HepG2 (cell line): Measurements from ENCODE around the gene STON1. TPM values are rescaled to one million over a fixed set of nuclear protein-coding genes. Genes with fewer than 3 reads are reported as not detected.

Experiments
- ATAC-seq: fragments of 200-7000 bp; cut with Tn5 transposase; 3 replicates; pipeline ENCODE4 v1.9.1; 2020; ENCODE audit warnings: mild to moderate bottlenecking, moderate library complexity
- BruUV-seq: library from RNA; stranded (reverse); fragments of 400-500 nt; replicated peaks from 2 replicates; lab custom pipeline; 2021; lab: Mats Ljungman, UMichigan
- CTCF ChIA-PET: fragments of 300-600 bp; formaldehyde crosslinking; extraction: SDS; loops from one replicate; lab custom pipeline; 2021; ENCODE audit warnings: low total read pairs, inconsistent platforms, low intra/inter-chr PET ratio; lab: Yijun Ruan, JAX
- POLR2A ChIA-PET: fragments of 350-600 bp; sonication (Branson Sonifier 250); formaldehyde crosslinking; loops from one replicate; lab custom pipeline; 2020; ENCODE audit warnings: antibody characterized with exemption, inconsistent platforms; lab: Yijun Ruan, JAX
- DNase-seq: peaks from one replicate; pipeline ENCODE4 v3.0.0-alpha.2; 2015; ENCODE audit warnings: low spot score
- FAIRE-seq: peaks from 3 replicates; lab custom pipeline; 2011; peaks lifted over from hg19 to GRCh38; lab: Jason Lieb, UNC
- H2AFZ ChIP-seq: one replicate; pipeline ENCODE4 v1.6.1; 2011; ENCODE audit warnings: low read length, inconsistent platforms
- H3K27ac ChIP-seq: fragments of 300-600 bp; 3 replicates; pipeline ENCODE4 v1.8.0; 2011; ENCODE audit warnings: mixed run types, mild to moderate bottlenecking, mixed read lengths, low read length, inconsistent platforms; ENCODE audit not compliant: insufficient read depth; ENCODE audit errors: extremely low read length
- H3K27me3 ChIP-seq, 2 experiments: fragments of 200-600 bp in 1 of 2; 2 replicates in 1 of 2; 3 replicates in 1 of 2; pipeline versions ENCODE4 v1.6.0 to v1.8.0; 2011; ENCODE audit warnings: low read length in 2 of 2, mild to moderate bottlenecking in 2 of 2, moderate library complexity in 2 of 2, inconsistent platforms in 1 of 2; ENCODE audit not compliant: insufficient read depth in 2 of 2, control insufficient read depth in 1 of 2
- H3K36me3 ChIP-seq, 2 experiments: fragments of 200-600 bp in 1 of 2; replicated peaks in 1 of 2; 2 replicates in 1 of 2; 3 replicates in 1 of 2; pipeline versions ENCODE4 v1.5.1 to v1.8.0; 2011; ENCODE audit warnings: low read length in 2 of 2, inconsistent platforms in 1 of 2; ENCODE audit not compliant: insufficient read depth in 2 of 2, control insufficient read depth in 1 of 2
- H3K4me1 ChIP-seq: 2 replicates; pipeline ENCODE4 v1.5.1; 2012; ENCODE audit warnings: low read length, inconsistent platforms; ENCODE audit not compliant: insufficient read depth
- H3K4me2 ChIP-seq: 2 replicates; pipeline ENCODE4 v1.6.0; 2011; ENCODE audit warnings: low read depth, low read length, inconsistent platforms
- H3K4me3 ChIP-seq, 3 experiments: fragments of 200-600 bp in 1 of 3; sonication (generic), shearing (Covaris generic) in 1 of 3; replicated peaks in 1 of 3; 2 replicates each; pipeline ENCODE4 v1.5.1; 2011 to 2016; ENCODE audit warnings: low read length in 3 of 3, inconsistent platforms in 2 of 3, low read depth in 2 of 3, mild to moderate bottlenecking in 2 of 3, control low read depth in 1 of 3, mixed read lengths in 1 of 3; ENCODE audit not compliant: insufficient read depth in 1 of 3
- H3K79me2 ChIP-seq: one replicate; pipeline ENCODE4 v1.6.1; 2011; ENCODE audit warnings: low read length, inconsistent platforms; ENCODE audit not compliant: insufficient read depth
- H3K9ac ChIP-seq: 2 replicates; pipeline ENCODE4 v1.6.0; 2011; ENCODE audit warnings: mild to moderate bottlenecking, low read depth, low read length, inconsistent platforms; ENCODE audit not compliant: insufficient read depth
- H3K9me3 ChIP-seq: 2 replicates; pipeline ENCODE4 v1.5.1; 2012; ENCODE audit warnings: mild to moderate bottlenecking, low read length
- H4K20me1 ChIP-seq: 2 replicates; pipeline ENCODE4 v1.6.0; 2011; ENCODE audit warnings: inconsistent platforms, mild to moderate bottlenecking, low read length, moderate library complexity; ENCODE audit not compliant: insufficient read depth
- AFF4 ChIP-seq: sonication (generic); formaldehyde crosslinking; IDR thresholded peaks from 2 replicates; pipeline ENCODE4 v1.4.0; 2020; ENCODE audit warnings: missing genetic modification reagents
- SSRP1 ChIP-seq: IDR thresholded peaks from 2 replicates; pipeline ENCODE4 v1.6.1; 2016; ENCODE audit warnings: control low read depth
- ZNF710 ChIP-seq: sonication (generic); formaldehyde crosslinking; IDR thresholded peaks from 2 replicates; pipeline ENCODE4 v1.5.0; 2020; ENCODE audit warnings: mild to moderate bottlenecking, missing genetic modification reagents, borderline replicate concordance
- WGBS: methylation state at CpG from one replicate; pipeline ENCODE4 v1.1.6; 2017; ENCODE audit warnings: low lambda C conversion rate; 5-methylcytosine and 5-hydroxymethylcytosine counted together
- in situ Hi-C: cut with HindIII; loops from 2 replicates; pipeline ENCODE4 v1.10.0; 2017; ENCODE audit warnings: low pct_unique_long_range_greater_than_20kb; ENCODE audit not compliant: extremely low pct_ligation_motif_present
- intact Hi-C: fragments of 100-400 bp; cut with micrococcal nuclease; formaldehyde crosslinking; loops from one replicate; pipeline ENCODE4 v1.10.0; 2022; ENCODE audit not compliant: unreplicated experiment
- polyA plus RNA-seq, 8 experiments: library from polyadenylated mRNA; depleted of rRNA in 3 of 8; stranded (reverse) in 7 of 8; unstranded in 1 of 8; fragments of >200 nt; fragmentation: Illumina TruSeq in 4 of 8; extraction: Trizol in 4 of 8; gene quantifications; 2 replicates each; pipeline versions ENCODE4 v1.2.1 to v1.2.3, GENCODE V29; 2011 to 2016; ENCODE audit warnings: low read depth in 4 of 8, missing spikeins in 1 of 8, mixed read lengths in 1 of 8; ENCODE audit not compliant: insufficient read depth in 1 of 8
- total RNA-seq, 5 experiments: library from RNA; depleted of rRNA; stranded (reverse); fragments of >200 nt; fragmentation: Illumina TruSeq; extraction: Trizol; gene quantifications; 2 replicates each; pipeline ENCODE4 v1.2.3, GENCODE V29; 2016; ENCODE audit warnings: low read depth in 1 of 5

The STON1 gene
- total and polyA plus RNA-seq, 2 of the 13 experiments (the other 11 are each of a cell fraction or from before 2014, with no cell fraction given): 0.09 to 0.28 TPM

GRCh38 chr2:48480526-48480925 is 49.4 kb upstream of the STON1 start:
- WGBS: 93% methylated on average over 3 of the region's 3 CpGs
- Histone ChIP-seq H3K4me3 (no peak overlapping the region), H3K79me2 (no peaks in the 10 kb centered on the region), H3K4me1 (peaks cover 13% of the 10 kb centered on the region), H3K9me3 (no peaks in the 10 kb centered on the region), H3K9ac (no peak overlapping the region), H3K27me3 (no peaks in the 10 kb centered on the region), H4K20me1 (no peaks in the 10 kb centered on the region), H3K27ac (peak overlapping the region; percentile 10), H3K36me3 (peaks cover 0 to 9% of the 10 kb centered on the region in 2 experiments; a peak in 2 of 5 replicates), H2AFZ (no peak overlapping the region), H3K4me2 (no peak overlapping the region)
- intact Hi-C loops (no loop called here), in situ Hi-C loops (no loop called here)
- CTCF ChIA-PET: no interaction called here
- ATAC-seq (no peak), DNase-seq (no peak), FAIRE-seq (no peak)
- POLR2A ChIA-PET: no interaction called here
- BruUV-seq: no TSS peak
- no peak for TF ChIP-seq SSRP1 (CRISPR knock-in tag)
- TF ChIP-seq, all 625 proteins: peak for 0

GRCh38 chr2:48482313-48482712 is 47.6 kb upstream of the STON1 start:
- WGBS: 100% methylated on average over 1 of the region's 1 CpG
- CTCF ChIA-PET: no interaction called here

More at GRCh38 chr2:48482313-48482712, 47.6 kb upstream of the STON1 start:
- H3K79me2 ChIP-seq: no peaks in the 10 kb centered on the region
- H3K4me1 ChIP-seq: peaks cover 13% of the 10 kb centered on the region
- H3K4me2 ChIP-seq: no peak overlapping the region
- no peaks in the 10 kb centered on the region for H4K20me1 ChIP-seq
- POLR2A ChIA-PET: no interaction called here
- intact Hi-C loops (no loop called here), in situ Hi-C loops (no loop called here)
- no peaks in the 10 kb centered on the region for H3K27me3 ChIP-seq
- FAIRE-seq (no peak), ATAC-seq (no peak), DNase-seq (no peak)
- H3K9ac ChIP-seq: no peak overlapping the region
- no TSS peak for BruUV-seq
- no peak overlapping the region for H2AFZ ChIP-seq
- H3K9me3 ChIP-seq: no peaks in the 10 kb centered on the region
- H3K36me3 ChIP-seq: peaks cover 3 to 21% of the 10 kb centered on the region in 2 experiments; a peak in 2 of 5 replicates
- no peak for TF ChIP-seq AFF4 (CRISPR knock-in tag)
- no peak for TF ChIP-seq ZNF710 (CRISPR knock-in tag)
- no peak overlapping the region for H3K27ac ChIP-seq
- no peak overlapping the region for H3K4me3 ChIP-seq
